HepG2 (cell line): ENCODE results near the gene HENMT1. TPM values are rescaled to one million over a fixed set of nuclear protein-coding genes. Genes with fewer than 3 reads are reported as not detected.

Source experiments
- ATAC-seq: fragments of 200-7000 bp; cut with Tn5 transposase; 3 replicates; pipeline ENCODE4 v1.9.1; 2020; ENCODE audit warnings: mild to moderate bottlenecking, moderate library complexity
- BruUV-seq: library from RNA; stranded (reverse); fragments of 400-500 nt; replicated peaks from 2 replicates; lab custom pipeline; 2021; lab: Mats Ljungman, UMichigan
- CTCF ChIA-PET: fragments of 300-600 bp; formaldehyde crosslinking; extraction: SDS; loops from one replicate; lab custom pipeline; 2021; ENCODE audit warnings: low total read pairs, inconsistent platforms, low intra/inter-chr PET ratio; lab: Yijun Ruan, JAX
- POLR2A ChIA-PET: fragments of 350-600 bp; sonication (Branson Sonifier 250); formaldehyde crosslinking; loops from one replicate; lab custom pipeline; 2020; ENCODE audit warnings: antibody characterized with exemption, inconsistent platforms; lab: Yijun Ruan, JAX
- DNase-seq: peaks from one replicate; pipeline ENCODE4 v3.0.0-alpha.2; 2015; ENCODE audit warnings: low spot score
- FAIRE-seq: peaks from 3 replicates; lab custom pipeline; 2011; peaks lifted over from hg19 to GRCh38; lab: Jason Lieb, UNC
- H2AFZ ChIP-seq: one replicate; pipeline ENCODE4 v1.6.1; 2011; ENCODE audit warnings: low read length, inconsistent platforms
- H3K27ac ChIP-seq: fragments of 300-600 bp; 3 replicates; pipeline ENCODE4 v1.8.0; 2011; ENCODE audit warnings: mixed run types, mild to moderate bottlenecking, mixed read lengths, low read length, inconsistent platforms; ENCODE audit not compliant: insufficient read depth; ENCODE audit errors: extremely low read length
- H3K27me3 ChIP-seq, 2 experiments: fragments of 200-600 bp in 1 of 2; 2 replicates in 1 of 2; 3 replicates in 1 of 2; pipeline versions ENCODE4 v1.6.0 to v1.8.0; 2011; ENCODE audit warnings: low read length in 2 of 2, mild to moderate bottlenecking in 2 of 2, moderate library complexity in 2 of 2, inconsistent platforms in 1 of 2; ENCODE audit not compliant: insufficient read depth in 2 of 2, control insufficient read depth in 1 of 2
- H3K36me3 ChIP-seq, 2 experiments: fragments of 200-600 bp in 1 of 2; replicated peaks in 1 of 2; 2 replicates in 1 of 2; 3 replicates in 1 of 2; pipeline versions ENCODE4 v1.5.1 to v1.8.0; 2011; ENCODE audit warnings: low read length in 2 of 2, inconsistent platforms in 1 of 2; ENCODE audit not compliant: insufficient read depth in 2 of 2, control insufficient read depth in 1 of 2
- H3K4me1 ChIP-seq: 2 replicates; pipeline ENCODE4 v1.5.1; 2012; ENCODE audit warnings: low read length, inconsistent platforms; ENCODE audit not compliant: insufficient read depth
- H3K4me2 ChIP-seq: 2 replicates; pipeline ENCODE4 v1.6.0; 2011; ENCODE audit warnings: low read depth, low read length, inconsistent platforms
- H3K4me3 ChIP-seq, 3 experiments: fragments of 200-600 bp in 1 of 3; sonication (generic), shearing (Covaris generic) in 1 of 3; replicated peaks in 1 of 3; 2 replicates each; pipeline ENCODE4 v1.5.1; 2011 to 2016; ENCODE audit warnings: low read length in 3 of 3, inconsistent platforms in 2 of 3, low read depth in 2 of 3, mild to moderate bottlenecking in 2 of 3, control low read depth in 1 of 3, mixed read lengths in 1 of 3; ENCODE audit not compliant: insufficient read depth in 1 of 3
- H3K79me2 ChIP-seq: one replicate; pipeline ENCODE4 v1.6.1; 2011; ENCODE audit warnings: low read length, inconsistent platforms; ENCODE audit not compliant: insufficient read depth
- H3K9ac ChIP-seq: 2 replicates; pipeline ENCODE4 v1.6.0; 2011; ENCODE audit warnings: mild to moderate bottlenecking, low read depth, low read length, inconsistent platforms; ENCODE audit not compliant: insufficient read depth
- H3K9me3 ChIP-seq: 2 replicates; pipeline ENCODE4 v1.5.1; 2012; ENCODE audit warnings: mild to moderate bottlenecking, low read length
- H4K20me1 ChIP-seq: 2 replicates; pipeline ENCODE4 v1.6.0; 2011; ENCODE audit warnings: inconsistent platforms, mild to moderate bottlenecking, low read length, moderate library complexity; ENCODE audit not compliant: insufficient read depth
- CEBPB ChIP-seq: IDR thresholded peaks from 2 replicates; pipeline ENCODE4 v1.6.1; 2011; ENCODE audit warnings: low read depth, low read length, improper control_type of control experiment, borderline replicate concordance
- NFYC ChIP-seq: IDR thresholded peaks from 2 replicates; pipeline ENCODE4 v1.6.1; 2016; ENCODE audit warnings: missing genetic modification reagents, missing compliant biosample characterization
- SMARCC2 ChIP-seq: fragments of 450-650 bp; IDR thresholded peaks from 2 replicates; pipeline ENCODE4 v1.6.1; 2017; ENCODE audit warnings: antibody characterized with exemption, mild to moderate bottlenecking
- TBP ChIP-seq: sonication (generic); formaldehyde crosslinking; IDR thresholded peaks from 2 replicates; pipeline ENCODE4 v1.5.0; 2020; ENCODE audit warnings: missing genetic modification reagents
- ZEB1 ChIP-seq: IDR thresholded peaks from 2 replicates; pipeline ENCODE4 v1.6.1; 2012; ENCODE audit warnings: mild to moderate bottlenecking, low read depth, inconsistent platforms; ENCODE audit not compliant: insufficient replicate concordance
- ZMYM3 ChIP-seq: sonication (generic); formaldehyde crosslinking; IDR thresholded peaks from 2 replicates; pipeline ENCODE4 v1.5.1; 2020; ENCODE audit warnings: mild to moderate bottlenecking, missing genetic modification reagents
- ZNF234 ChIP-seq: sonication (generic); formaldehyde crosslinking; conservative IDR thresholded peaks from 2 replicates; pipeline ENCODE4 v1.5.1; 2020; ENCODE audit warnings: mild to moderate bottlenecking, missing genetic modification reagents
- ZSCAN20 ChIP-seq: sonication (generic); formaldehyde crosslinking; IDR thresholded peaks from 2 replicates; pipeline ENCODE4 v1.4.0; 2020; ENCODE audit warnings: missing genetic modification reagents, mild to moderate bottlenecking, borderline replicate concordance
- ZSCAN25 ChIP-seq: sonication (generic); formaldehyde crosslinking; IDR thresholded peaks from 2 replicates; pipeline ENCODE4 v1.8.0; 2022; ENCODE audit warnings: mild to moderate bottlenecking, missing genetic modification reagents
- WGBS: methylation state at CpG from one replicate; pipeline ENCODE4 v1.1.6; 2017; ENCODE audit warnings: low lambda C conversion rate; 5-methylcytosine and 5-hydroxymethylcytosine counted together
- in situ Hi-C: cut with HindIII; loops from 2 replicates; pipeline ENCODE4 v1.10.0; 2017; ENCODE audit warnings: low pct_unique_long_range_greater_than_20kb; ENCODE audit not compliant: extremely low pct_ligation_motif_present
- intact Hi-C: fragments of 100-400 bp; cut with micrococcal nuclease; formaldehyde crosslinking; loops from one replicate; pipeline ENCODE4 v1.10.0; 2022; ENCODE audit not compliant: unreplicated experiment
- polyA plus RNA-seq, 8 experiments: library from polyadenylated mRNA; depleted of rRNA in 3 of 8; stranded (reverse) in 7 of 8; unstranded in 1 of 8; fragments of >200 nt; fragmentation: Illumina TruSeq in 4 of 8; extraction: Trizol in 4 of 8; gene quantifications; 2 replicates each; pipeline versions ENCODE4 v1.2.1 to v1.2.3, GENCODE V29; 2011 to 2016; ENCODE audit warnings: low read depth in 4 of 8, missing spikeins in 1 of 8, mixed read lengths in 1 of 8; ENCODE audit not compliant: insufficient read depth in 1 of 8
- total RNA-seq, 5 experiments: library from RNA; depleted of rRNA; stranded (reverse); fragments of >200 nt; fragmentation: Illumina TruSeq; extraction: Trizol; gene quantifications; 2 replicates each; pipeline ENCODE4 v1.2.3, GENCODE V29; 2016; ENCODE audit warnings: low read depth in 1 of 5
- TF ChIP-seq, protein P1 (sequence below): sonication (generic); formaldehyde crosslinking; IDR thresholded peaks from 2 replicates; pipeline ENCODE4 v1.4.0; 2020; ENCODE audit warnings: mild to moderate bottlenecking, missing genetic modification reagents
- TF ChIP-seq, protein P2 (sequence below): sonication (generic); formaldehyde crosslinking; IDR thresholded peaks from 2 replicates; pipeline ENCODE4 v1.4.0; 2020; ENCODE audit warnings: mild to moderate bottlenecking, low read depth, missing genetic modification reagents

The HENMT1 gene
- total and polyA plus RNA-seq, 2 of the 13 experiments (the other 11 are each of a cell fraction or from before 2014, with no cell fraction given), result not detected

DNA sequence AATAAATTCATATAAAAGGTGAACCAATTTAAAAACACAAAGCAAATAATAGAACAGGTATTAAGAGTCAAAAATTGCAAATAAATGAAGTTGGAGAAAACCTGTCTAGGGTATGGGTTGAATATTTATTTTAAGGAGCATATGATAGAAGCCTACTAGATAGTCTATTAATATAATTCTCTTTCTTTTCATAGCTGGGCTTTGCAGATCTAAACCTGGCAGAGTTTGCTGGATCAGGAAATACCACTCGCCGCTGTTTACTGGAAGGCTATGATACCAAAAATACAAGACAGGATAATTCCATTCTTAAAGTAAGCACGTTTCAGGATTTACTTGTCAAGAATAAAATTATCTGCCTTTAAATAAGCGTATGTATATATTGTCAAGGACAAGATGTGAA is 48.9 kb downstream of the HENMT1 start:
- Histone ChIP-seq H2AFZ (no peak overlapping the region), H3K36me3 (no peaks in the 10 kb centered on the region), H4K20me1 (no peaks in the 10 kb centered on the region), H3K79me2 (no peaks in the 10 kb centered on the region), H3K9me3 (no peaks in the 10 kb centered on the region), H3K27ac (no peak overlapping the region), H3K9ac (no peak overlapping the region), H3K4me2 (no peak overlapping the region), H3K27me3 (no peaks in the 10 kb centered on the region), H3K4me3 (no peak overlapping the region), H3K4me1 (no peaks in the 10 kb centered on the region)
- BruUV-seq, result no TSS peak
- in situ Hi-C loops (no loop called here), intact Hi-C loops (no loop called here)
- no peak for DNase-seq
- 81% methylated on average over 4 of the region's 4 CpGs for WGBS
- no peak for TF ChIP-seq ZNF234 (CRISPR knock-in tag)
- TF ChIP-seq ZSCAN25 (CRISPR knock-in tag), result no peak
- TF ChIP-seq TBP, result no peak
- TF ChIP-seq NFYC (CRISPR knock-in tag), result no peak
- TF ChIP-seq SMARCC2, result no peak
- TF ChIP-seq ZEB1, result no peak
- TF ChIP-seq, protein P1, sequence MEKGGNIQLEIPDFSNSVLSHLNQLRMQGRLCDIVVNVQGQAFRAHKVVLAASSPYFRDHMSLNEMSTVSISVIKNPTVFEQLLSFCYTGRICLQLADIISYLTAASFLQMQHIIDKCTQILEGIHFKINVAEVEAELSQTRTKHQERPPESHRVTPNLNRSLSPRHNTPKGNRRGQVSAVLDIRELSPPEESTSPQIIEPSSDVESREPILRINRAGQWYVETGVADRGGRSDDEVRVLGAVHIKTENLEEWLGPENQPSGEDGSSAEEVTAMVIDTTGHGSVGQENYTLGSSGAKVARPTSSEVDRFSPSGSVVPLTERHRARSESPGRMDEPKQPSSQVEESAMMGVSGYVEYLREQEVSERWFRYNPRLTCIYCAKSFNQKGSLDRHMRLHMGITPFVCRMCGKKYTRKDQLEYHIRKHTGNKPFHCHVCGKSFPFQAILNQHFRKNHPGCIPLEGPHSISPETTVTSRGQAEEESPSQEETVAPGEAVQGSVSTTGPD (CRISPR knock-in tag), result no peak
- TF ChIP-seq CEBPB, result no peak
- no peak for TF ChIP-seq ZSCAN20 (CRISPR knock-in tag)
- no peak for TF ChIP-seq ZMYM3 (CRISPR knock-in tag)
- TF ChIP-seq, protein P2, sequence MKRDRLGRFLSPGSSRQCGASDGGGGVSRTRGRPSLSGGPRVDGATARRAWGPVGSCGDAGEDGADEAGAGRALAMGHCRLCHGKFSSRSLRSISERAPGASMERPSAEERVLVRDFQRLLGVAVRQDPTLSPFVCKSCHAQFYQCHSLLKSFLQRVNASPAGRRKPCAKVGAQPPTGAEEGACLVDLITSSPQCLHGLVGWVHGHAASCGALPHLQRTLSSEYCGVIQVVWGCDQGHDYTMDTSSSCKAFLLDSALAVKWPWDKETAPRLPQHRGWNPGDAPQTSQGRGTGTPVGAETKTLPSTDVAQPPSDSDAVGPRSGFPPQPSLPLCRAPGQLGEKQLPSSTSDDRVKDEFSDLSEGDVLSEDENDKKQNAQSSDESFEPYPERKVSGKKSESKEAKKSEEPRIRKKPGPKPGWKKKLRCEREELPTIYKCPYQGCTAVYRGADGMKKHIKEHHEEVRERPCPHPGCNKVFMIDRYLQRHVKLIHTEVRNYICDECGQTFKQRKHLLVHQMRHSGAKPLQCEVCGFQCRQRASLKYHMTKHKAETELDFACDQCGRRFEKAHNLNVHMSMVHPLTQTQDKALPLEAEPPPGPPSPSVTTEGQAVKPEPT (CRISPR knock-in tag), result no peak
- ChIA-PET POLR2A (no interaction called here), CTCF (no interaction called here)
- ATAC-seq, result no peak
- no peak for FAIRE-seq
